Adipocyte (in vitro differentiated cells): Measurements from ENCODE around the gene TRAPPC10.

Experiments used
- DNase-seq: peaks from one replicate; pipeline ENCODE4 v3.0.0-alpha.2; 2015; ENCODE audit warnings: low read depth
- H3K27me3 ChIP-seq: replicated peaks from 2 replicates; pipeline ENCODE4 v1.7.0; 2013; ENCODE audit warnings: mild to moderate bottlenecking, low read length, moderate library complexity; ENCODE audit not compliant: control insufficient read depth, insufficient read depth
- H3K36me3 ChIP-seq: 2 replicates; pipeline ENCODE4 v1.7.0; 2013; ENCODE audit warnings: low read length, mild to moderate bottlenecking, moderate library complexity; ENCODE audit not compliant: control insufficient read depth, insufficient read depth, severe bottlenecking
- H3K4me1 ChIP-seq: 2 replicates; pipeline ENCODE4 v1.7.0; 2013; ENCODE audit warnings: mild to moderate bottlenecking, low read length, moderate library complexity; ENCODE audit not compliant: control insufficient read depth, insufficient read depth
- H3K4me3 ChIP-seq: 2 replicates; pipeline ENCODE4 v1.7.0; 2013; ENCODE audit warnings: mild to moderate bottlenecking, low read length, moderate library complexity
- H3K9ac ChIP-seq: 2 replicates; pipeline ENCODE4 v1.7.0; 2013; ENCODE audit warnings: mild to moderate bottlenecking, low read length, moderate library complexity
- H3K9me3 ChIP-seq: 2 replicates; pipeline ENCODE4 v1.7.0; 2013; ENCODE audit warnings: mild to moderate bottlenecking, low read length, moderate library complexity; ENCODE audit not compliant: control insufficient read depth

TRAPPC10 gene

GRCh38 chr21:44011579-44012473, at the start of gene TRAPPC10:
Gene TRAPPC10 (plus strand): TSS chr21:44012309. CDS start chr21:44012494, 185 bp downstream.
- H3K27me3 ChIP-seq = no peaks in the 10 kb centered on the region
- H3K9me3 ChIP-seq = no peaks in the 10 kb centered on the region
- no peaks in the 10 kb centered on the region for H3K36me3 ChIP-seq
- H3K4me3 ChIP-seq = peak within 1 kb of the TSS; percentile 89
- H3K9ac ChIP-seq = peak within 1 kb of the TSS; percentile 97
- peak; percentile 97 for DNase-seq
- peaks cover 55% of the 10 kb centered on the region for H3K4me1 ChIP-seq

- H3K4me1 ChIP-seq = no peaks in the 10 kb centered on the region
- H3K36me3 ChIP-seq = peaks cover 28% of the 10 kb centered on the region
- no peaks in the 10 kb centered on the region for H3K9me3 ChIP-seq
- DNase-seq = no peak
- H3K4me3 ChIP-seq = no peak overlapping the region
- no peak overlapping the region for H3K9ac ChIP-seq
- no peaks in the 10 kb centered on the region for H3K27me3 ChIP-seq
Measured at GRCh38 chr21:43965911-43966585, 46.1 kb upstream of the TRAPPC10 start.

- Histone ChIP-seq H3K9me3 (no peaks in the 10 kb centered on the region), H3K27me3 (no peaks in the 10 kb centered on the region), H3K36me3 (peaks cover 32% of the 10 kb centered on the region), H3K4me1 (no peaks in the 10 kb centered on the region), H3K4me3 (no peak overlapping the region), H3K9ac (no peak overlapping the region)
- no peak for DNase-seq
Measured at GRCh38 chr21:43966946-43967512, 45.1 kb upstream of the TRAPPC10 start.

- no peaks in the 10 kb centered on the region for H3K4me1 ChIP-seq
- no peaks in the 10 kb centered on the region for H3K9me3 ChIP-seq
- no peak overlapping the region for H3K4me3 ChIP-seq
- H3K9ac ChIP-seq = no peak overlapping the region
- H3K36me3 ChIP-seq = peaks cover 35% of the 10 kb centered on the region
- DNase-seq = no peak
- no peaks in the 10 kb centered on the region for H3K27me3 ChIP-seq
Measured at GRCh38 chr21:43967981-43968380, 44.1 kb upstream of the TRAPPC10 start.

- no peaks in the 10 kb centered on the region for H3K9me3 ChIP-seq
- no peak for DNase-seq
- H3K27me3 ChIP-seq = no peaks in the 10 kb centered on the region
- no peaks in the 10 kb centered on the region for H3K4me1 ChIP-seq
- H3K9ac ChIP-seq = no peak overlapping the region
- H3K4me3 ChIP-seq = no peak overlapping the region
- peaks cover 35% of the 10 kb centered on the region for H3K36me3 ChIP-seq
Measured at GRCh38 chr21:43968410-43969114, 43.5 kb upstream of the TRAPPC10 start.

- Histone ChIP-seq H3K9ac (no peak overlapping the region), H3K36me3 (peaks cover 35% of the 10 kb centered on the region), H3K4me1 (no peaks in the 10 kb centered on the region), H3K4me3 (no peak overlapping the region), H3K27me3 (no peaks in the 10 kb centered on the region), H3K9me3 (no peaks in the 10 kb centered on the region)
- no peak for DNase-seq
Measured at GRCh38 chr21:43969115-43969444, 43.0 kb upstream of the TRAPPC10 start.

GRCh38 chr21:43970551-43970950, 41.6 kb upstream of the TRAPPC10 start:
- Histone ChIP-seq H3K27me3 (no peaks in the 10 kb centered on the region), H3K4me1 (no peaks in the 10 kb centered on the region), H3K36me3 (peaks cover 35% of the 10 kb centered on the region), H3K9me3 (no peaks in the 10 kb centered on the region), H3K9ac (no peak overlapping the region), H3K4me3 (no peak overlapping the region)
- DNase-seq = no peak

GRCh38 chr21:43971201-43971991, 40.7 kb upstream of the TRAPPC10 start:
- DNase-seq = no peak
- peaks cover 35% of the 10 kb centered on the region for H3K36me3 ChIP-seq
- no peaks in the 10 kb centered on the region for H3K27me3 ChIP-seq
- no peak overlapping the region for H3K9ac ChIP-seq
- H3K4me1 ChIP-seq = no peaks in the 10 kb centered on the region
- H3K9me3 ChIP-seq = no peaks in the 10 kb centered on the region
- H3K4me3 ChIP-seq = no peak overlapping the region

- H3K9me3 ChIP-seq = no peaks in the 10 kb centered on the region
- H3K9ac ChIP-seq = no peak overlapping the region
- H3K27me3 ChIP-seq = no peaks in the 10 kb centered on the region
- no peaks in the 10 kb centered on the region for H3K4me1 ChIP-seq
- no peak overlapping the region for H3K4me3 ChIP-seq
- H3K36me3 ChIP-seq = peaks cover 35% of the 10 kb centered on the region
- DNase-seq = no peak
Measured at GRCh38 chr21:43971992-43972255, 40.2 kb upstream of the TRAPPC10 start.

GRCh38 chr21:43972850-43973633, 39.1 kb upstream of the TRAPPC10 start:
- Histone ChIP-seq H3K4me3 (no peak overlapping the region), H3K4me1 (no peaks in the 10 kb centered on the region), H3K27me3 (no peaks in the 10 kb centered on the region), H3K36me3 (peaks cover 33% of the 10 kb centered on the region), H3K9me3 (no peaks in the 10 kb centered on the region), H3K9ac (no peak overlapping the region)
- DNase-seq = no peak
